GM18951 (cell line): ENCODE measurements around the gene EDIL3.

Experiments used
- POLR2A ChIP-seq: IDR thresholded peaks from 4 replicates; pipeline ENCODE4 v1.6.1; 2011; ENCODE audit warnings: mild to moderate bottlenecking; ENCODE audit not compliant: insufficient read length, insufficient read depth; ENCODE audit errors: extremely low read depth
- in situ Hi-C: fragments of 300-500 bp; cut with MboI; formaldehyde crosslinking; loops from one replicate; pipeline ENCODE4 v1.12.0; 2022; ENCODE audit warnings: low sequenced_read_pairs, mixed read lengths, inconsistent platforms; ENCODE audit not compliant: unreplicated experiment

Gene EDIL3

GRCh38 chr5:84251503-84251902, 133.2 kb downstream of the EDIL3 start:
- in situ Hi-C loops = no loop called here
- no peak for TF ChIP-seq POLR2A

- in situ Hi-C loops = no loop called here
- no peak for TF ChIP-seq POLR2A
These were observed 134.6 kb downstream of the EDIL3 start for GRCh38 chr5:84249918-84250630.

DNA sequence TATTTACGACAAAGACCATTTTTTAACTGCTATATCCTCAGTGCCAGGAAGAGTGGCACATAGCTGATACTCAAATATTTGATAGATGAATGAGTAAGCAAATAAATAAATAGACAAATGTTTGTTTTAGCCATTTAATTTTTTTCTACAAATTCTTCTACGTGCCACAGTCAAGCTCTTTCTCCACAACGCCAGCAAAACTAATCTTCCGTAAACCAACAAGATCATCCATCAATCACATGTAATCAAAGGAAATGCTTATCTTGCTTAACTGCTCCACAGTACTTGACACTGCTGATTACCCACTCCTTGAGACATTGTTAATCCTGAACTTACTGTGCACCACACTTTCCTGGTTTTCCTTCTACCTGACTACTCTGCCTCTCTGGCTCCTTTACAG, 136.7 kb downstream of the EDIL3 start:
- no peak for TF ChIP-seq POLR2A
- in situ Hi-C loops = no loop called here

- in situ Hi-C loops = no loop called here
- TF ChIP-seq POLR2A = no peak
These were observed 142.4 kb downstream of the EDIL3 start for GRCh38 chr5:84242286-84242685.

DNA sequence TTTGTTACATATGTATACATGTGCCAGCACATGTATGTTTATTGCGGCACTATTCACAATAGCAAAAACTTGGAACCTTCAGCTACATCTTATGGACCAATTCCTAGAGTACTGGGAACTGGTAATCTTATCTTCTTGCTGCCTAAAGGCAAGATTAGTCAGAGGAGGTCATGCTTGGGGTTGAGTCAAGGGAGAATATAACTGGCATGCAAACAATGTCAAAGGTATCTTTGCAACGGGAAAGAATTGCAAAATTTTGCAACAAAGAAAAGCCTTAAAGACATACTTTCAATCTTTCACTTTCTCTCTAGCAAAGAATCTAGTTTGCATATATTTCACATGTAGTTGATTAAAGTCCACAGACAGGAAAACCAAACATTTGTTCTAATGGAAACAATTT, 145.2 kb downstream of the EDIL3 start:
- in situ Hi-C loops = no loop called here
- no peak for TF ChIP-seq POLR2A

DNA sequence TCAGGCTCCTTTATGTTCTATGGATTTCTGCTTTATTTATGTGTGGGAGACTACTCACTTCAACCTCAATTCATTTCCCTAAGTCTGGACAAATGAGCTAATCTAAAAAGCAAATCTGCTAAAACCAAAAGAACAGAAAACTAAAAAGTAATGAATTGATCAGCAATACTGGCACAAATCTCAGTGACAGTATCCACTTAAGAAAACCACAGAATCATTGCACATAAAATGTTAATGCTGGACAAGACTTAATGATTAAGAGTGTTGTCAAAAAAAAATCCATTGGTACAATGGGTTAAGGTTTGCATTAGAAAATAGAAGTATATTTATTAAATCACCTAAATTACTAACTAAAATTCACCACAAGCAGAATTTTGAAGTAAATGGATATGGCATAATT, 147.6 kb downstream of the EDIL3 start:
- in situ Hi-C loops = no loop called here
- no peak for TF ChIP-seq POLR2A

DNA sequence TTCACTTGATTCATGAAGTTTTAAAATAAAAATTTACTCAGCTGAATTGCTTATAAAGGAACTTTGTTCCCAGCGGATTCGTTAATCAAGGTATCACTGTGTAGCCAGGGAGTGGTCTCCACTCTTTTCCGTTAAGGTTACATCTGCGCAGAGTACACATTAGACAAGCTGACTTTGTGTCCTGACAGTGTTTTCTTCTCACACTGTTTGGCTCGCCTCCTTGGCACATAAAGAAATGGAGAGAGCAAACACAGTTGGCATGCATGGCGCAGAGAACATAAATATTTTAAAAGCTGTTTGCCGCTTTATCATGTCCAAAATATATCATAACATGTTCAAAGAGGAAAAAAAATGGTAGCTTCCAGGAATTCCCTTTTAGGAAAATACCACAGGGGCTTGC, 153.2 kb downstream of the EDIL3 start:
- TF ChIP-seq POLR2A = no peak
- in situ Hi-C loops = no loop called here

- TF ChIP-seq POLR2A = no peak
- in situ Hi-C loops = no loop called here
These were observed 155.6 kb downstream of the EDIL3 start for GRCh38 chr5:84229045-84229444.

DNA sequence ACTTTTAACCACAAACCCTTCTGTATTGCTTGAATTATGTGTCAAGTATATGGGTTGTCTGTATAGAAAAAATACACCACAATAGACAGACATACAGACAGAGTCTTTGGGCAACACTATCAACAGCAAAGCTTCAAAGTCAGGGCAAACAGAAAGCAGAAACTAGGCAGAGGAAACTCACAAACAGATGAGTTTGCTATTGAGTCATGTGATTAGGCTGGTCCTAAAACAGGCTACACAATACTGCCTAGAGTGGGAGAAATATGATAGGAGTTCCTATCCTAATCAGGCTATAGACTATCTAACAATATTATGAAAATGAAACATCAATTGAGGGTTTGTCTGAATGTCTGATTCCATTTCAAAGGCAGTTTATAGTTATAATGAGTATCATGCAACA, 156.4 kb downstream of the EDIL3 start:
- in situ Hi-C loops = no loop called here
- no peak for TF ChIP-seq POLR2A

DNA sequence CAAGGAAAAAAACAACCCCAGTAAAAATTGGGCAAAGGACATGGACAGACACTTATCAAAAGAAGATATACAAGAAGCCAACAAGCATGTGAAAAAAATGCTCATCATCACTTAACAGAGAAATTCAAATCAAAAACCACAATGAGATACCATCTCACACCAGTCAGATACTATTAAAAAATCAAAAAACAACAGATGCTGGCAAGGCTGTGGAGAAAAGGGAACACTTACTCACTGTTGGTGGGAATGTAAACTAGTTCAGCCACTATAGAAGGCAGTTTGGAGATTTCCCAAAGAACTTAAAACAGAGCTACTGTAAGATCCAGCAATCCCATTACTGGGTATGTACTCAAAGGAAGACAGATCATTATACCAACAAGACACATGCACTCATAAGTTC, 157.4 kb downstream of the EDIL3 start:
- in situ Hi-C loops = no loop called here

DNA sequence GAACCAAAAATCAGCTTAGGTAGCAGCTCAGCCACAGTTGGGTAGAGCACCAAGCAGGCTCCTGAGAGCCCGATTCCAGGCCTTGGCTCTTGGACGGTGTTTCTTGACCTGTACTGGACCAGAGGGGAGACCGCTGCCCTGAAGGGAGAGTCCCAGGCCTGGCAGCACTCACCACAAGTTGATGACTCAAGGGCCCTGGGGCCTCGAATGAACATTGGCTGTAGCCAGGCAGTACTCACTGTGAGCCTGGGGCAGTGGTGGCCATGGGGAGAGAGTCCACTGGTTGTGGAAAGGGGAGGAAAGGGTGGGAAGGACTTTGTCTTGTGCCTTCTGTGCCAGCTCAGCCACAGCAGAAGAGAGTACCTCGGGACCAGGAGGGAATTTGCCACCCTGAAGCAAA, 166.1 kb downstream of the EDIL3 start:
- no peak for TF ChIP-seq POLR2A
- in situ Hi-C loops = no loop called here

More for the DNA sequence above, 157.4 kb downstream of the EDIL3 start:
- TF ChIP-seq POLR2A = no peak

- TF ChIP-seq POLR2A = no peak
- in situ Hi-C loops = no loop called here
These were observed 169.2 kb downstream of the EDIL3 start for GRCh38 chr5:84215521-84215920.

DNA sequence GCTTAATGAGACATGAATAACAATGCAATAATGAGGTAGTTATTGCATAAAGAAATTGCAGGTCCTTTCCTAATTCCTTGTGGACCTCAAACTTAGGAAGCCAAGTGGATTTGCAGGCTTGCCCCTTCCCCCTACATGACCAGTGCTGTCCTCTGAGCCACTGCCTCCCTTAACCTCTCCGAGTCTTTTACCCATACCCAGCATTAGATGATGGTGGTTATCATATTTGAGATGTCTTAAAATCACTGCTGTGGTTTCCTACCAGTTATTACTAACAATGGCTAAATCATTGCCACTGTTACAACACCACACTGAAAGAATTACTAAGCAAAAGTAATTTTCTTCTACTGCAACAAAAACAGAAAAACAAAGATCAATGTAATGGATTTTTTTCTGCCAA, 170.8 kb downstream of the EDIL3 start:
- in situ Hi-C loops = no loop called here
- no peak for TF ChIP-seq POLR2A

GRCh38 chr5:84213212-84213611, 171.5 kb downstream of the EDIL3 start:
- no peak for TF ChIP-seq POLR2A
- in situ Hi-C loops = no loop called here

GRCh38 chr5:84204772-84205171, 179.9 kb downstream of the EDIL3 start:
- TF ChIP-seq POLR2A = no peak
- in situ Hi-C loops = no loop called here
